H1 (cell line): ENCODE data around the gene FMO4.

Experiments
- POLR2AphosphoS5 ChIP-seq: IDR thresholded peaks from 2 replicates; pipeline ENCODE4 v1.6.1; 2011; ENCODE audit warnings: low read depth, low read length
- YY1 ChIP-seq: IDR thresholded peaks from 2 replicates; pipeline ENCODE4 v1.6.1; 2011; ENCODE audit warnings: low read depth, mild to moderate bottlenecking, low read length
- TF ChIP-seq, protein P1 (sequence below), 3 experiments: IDR thresholded peaks; 1 replicate in 2 of 3; 2 replicates in 1 of 3; pipeline versions ENCODE4 v1.5.1 to v1.6.1; 2011; ENCODE audit warnings: low read length in 3 of 3, mild to moderate bottlenecking in 3 of 3, inconsistent platforms in 2 of 3, low read depth in 1 of 3, moderate library complexity in 1 of 3; ENCODE audit not compliant: insufficient read depth in 1 of 3; ENCODE audit errors: control extremely low read depth in 1 of 3

DNA sequence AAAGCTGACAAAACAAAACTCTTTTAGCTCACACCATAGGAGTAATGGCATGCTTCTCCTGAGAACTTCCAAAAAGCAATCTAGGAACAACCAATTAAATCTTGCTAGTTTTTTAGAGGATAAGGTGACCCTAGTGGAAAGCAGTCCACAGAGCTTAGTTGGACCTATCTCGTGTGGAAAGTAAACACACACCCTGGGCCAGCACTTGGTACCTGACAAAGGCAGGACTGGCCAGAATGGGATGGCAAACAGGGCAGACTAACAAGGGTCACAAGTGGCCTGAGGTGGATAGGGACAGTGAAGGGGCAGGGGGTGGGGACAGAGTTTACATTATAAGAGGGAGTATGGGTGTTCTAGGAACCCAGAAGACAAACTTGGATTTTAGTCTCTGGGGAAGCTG lies 22.0 kb downstream of the FMO4 start:
- TF ChIP-seq, protein P1, sequence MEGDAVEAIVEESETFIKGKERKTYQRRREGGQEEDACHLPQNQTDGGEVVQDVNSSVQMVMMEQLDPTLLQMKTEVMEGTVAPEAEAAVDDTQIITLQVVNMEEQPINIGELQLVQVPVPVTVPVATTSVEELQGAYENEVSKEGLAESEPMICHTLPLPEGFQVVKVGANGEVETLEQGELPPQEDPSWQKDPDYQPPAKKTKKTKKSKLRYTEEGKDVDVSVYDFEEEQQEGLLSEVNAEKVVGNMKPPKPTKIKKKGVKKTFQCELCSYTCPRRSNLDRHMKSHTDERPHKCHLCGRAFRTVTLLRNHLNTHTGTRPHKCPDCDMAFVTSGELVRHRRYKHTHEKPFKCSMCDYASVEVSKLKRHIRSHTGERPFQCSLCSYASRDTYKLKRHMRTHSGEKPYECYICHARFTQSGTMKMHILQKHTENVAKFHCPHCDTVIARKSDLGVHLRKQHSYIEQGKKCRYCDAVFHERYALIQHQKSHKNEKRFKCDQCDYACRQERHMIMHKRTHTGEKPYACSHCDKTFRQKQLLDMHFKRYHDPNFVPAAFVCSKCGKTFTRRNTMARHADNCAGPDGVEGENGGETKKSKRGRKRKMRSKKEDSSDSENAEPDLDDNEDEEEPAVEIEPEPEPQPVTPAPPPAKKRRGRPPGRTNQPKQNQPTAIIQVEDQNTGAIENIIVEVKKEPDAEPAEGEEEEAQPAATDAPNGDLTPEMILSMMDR (IDR thresholded peaks at IDR 0.05; ENCODE audit: control extremely low read depth in 1 of 3, insufficient read depth in 1 of 3, low read depth in 1 of 3, low read length in 3 of 3): no peak
- TF ChIP-seq POLR2AphosphoS5: no peak
- no peak for TF ChIP-seq YY1
